Uterus (tissue), 4 donors: Measurements from ENCODE around the gene INPP5K. TPM values are rescaled to one million over a fixed set of nuclear protein-coding genes. Genes with fewer than 3 reads are reported as not detected.
"Not testable (repeated sequence)": the region's sequence is repeated elsewhere in the genome, so short reads cannot be mapped to it uniquely, and the experiment has no call there.

Source experiments
- DNase-seq, 2 donors: peaks; one replicate each; pipeline ENCODE4 v3.0.0-alpha.2; 2019 to 2020
- H3K27ac ChIP-seq, 2 donors: fragments of 200-600 bp; sonication (generic); 1 replicate in 1 of 2; 2 replicates in 1 of 2; pipeline ENCODE4 v1.5.1; 2016 to 2018
- H3K27me3 ChIP-seq, 2 donors: fragments of 200-600 bp; sonication (generic); one replicate each; pipeline ENCODE4 v1.5.1; 2018 to 2019; ENCODE audit warnings: control low read depth in 1 of 2
- H3K36me3 ChIP-seq, 2 donors: fragments of 200-600 bp; sonication (generic); one replicate each; pipeline ENCODE4 v1.5.1; 2019; ENCODE audit warnings: control low read depth in 1 of 2
- H3K4me1 ChIP-seq, 2 donors: fragments of 200-600 bp; sonication (generic); one replicate each; pipeline ENCODE4 v1.5.1; 2018 to 2019; ENCODE audit warnings: control low read depth in 1 of 2
- H3K4me3 ChIP-seq, 2 donors: fragments of 200-600 bp; sonication (generic); 1 replicate in 1 of 2; 2 replicates in 1 of 2; pipeline ENCODE4 v1.5.1; 2018 to 2019; ENCODE audit warnings: mild to moderate bottlenecking in 1 of 2
- H3K9me3 ChIP-seq, 2 donors: fragments of 200-600 bp; sonication (generic); one replicate each; pipeline ENCODE4 v1.5.1; 2019; ENCODE audit warnings: control low read depth in 1 of 2
- POLR2A ChIP-seq, 2 donors: fragments of 450-650 bp; IDR thresholded peaks; one replicate each; pipeline ENCODE4 v1.6.1; 2016; ENCODE audit warnings: antibody characterized with exemption in 2 of 2, mild to moderate bottlenecking in 1 of 2, moderate library complexity in 1 of 2
- intact Hi-C: fragments of 100-400 bp; cut with DNase I; formaldehyde crosslinking; loops from one replicate; pipeline ENCODE4 v1.15.1; 2023; ENCODE audit warnings: low total_unique reads
- total RNA-seq, 4 donors: library from RNA; depleted of rRNA in 3 of 4; stranded (reverse); fragments of >200 nt in 3 of 4; gene quantifications; one replicate each; pipeline versions ENCODE4 v1.1.0 to v1.2.4, GENCODE V29; 2014 to 2023
- TF ChIP-seq, protein P1 (sequence below), 4 experiments: fragments of 200-600 bp in 2 of 4; fragments of 450-650 bp in 2 of 4; sonication (generic) in 2 of 4; IDR thresholded peaks; one replicate each; pipeline ENCODE4 v1.5.1; 2016 to 2019; ENCODE audit warnings: antibody characterized with exemption in 4 of 4, mild to moderate bottlenecking in 2 of 4, moderate library complexity in 1 of 4
- donor health status: DM: yes; HTN: yes; CAD: no.

The INPP5K gene
- total RNA-seq, 4 donors from 2014 or later = 14.1 to 49.3 (median 31.4) TPM

DNA sequence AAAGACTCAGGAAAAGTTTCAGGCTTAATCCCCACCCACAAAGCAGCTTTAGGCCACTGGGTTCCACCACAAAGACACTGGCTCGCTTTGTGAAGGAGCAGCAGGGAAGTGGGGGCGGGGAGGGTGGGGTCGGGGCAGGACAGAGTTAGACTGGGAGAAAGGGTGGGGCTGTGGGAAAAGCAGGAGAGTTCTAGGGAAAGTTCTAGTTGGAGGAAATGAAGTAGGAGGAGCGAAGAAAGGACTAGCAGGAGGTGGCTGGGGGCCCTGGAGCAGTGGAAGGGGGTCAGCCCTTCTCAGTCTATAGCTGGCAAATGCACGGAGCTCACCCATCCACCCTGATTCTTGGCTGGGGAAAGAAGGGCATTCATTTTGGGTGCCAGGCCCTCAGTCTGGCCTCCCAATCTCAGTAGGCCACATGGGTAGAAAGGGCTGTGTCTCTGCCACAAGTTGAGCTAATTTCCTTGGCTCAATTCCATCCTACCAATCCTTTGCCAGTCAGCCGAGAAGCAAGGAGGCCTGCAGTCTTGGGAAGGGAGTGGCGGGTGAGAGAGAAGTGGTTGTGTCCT, 4.6 kb downstream of the INPP5K start:
- Histone ChIP-seq H3K4me1 (no peaks in the 10 kb centered on the region), H3K27me3 (no peaks in the 10 kb centered on the region), H3K9me3 (no peaks in the 10 kb centered on the region), H3K36me3 (no peaks in the 10 kb centered on the region), H3K4me3 (no peak overlapping the region), H3K27ac (peak overlapping the region; percentile 40 to 54)
- intact Hi-C loops = loop anchor here (10.0 kb wide), 2 partner anchors 147 to 237 kb away; partner anchors contain the start of genes BHLHA9 and TRARG1
- no peak for TF ChIP-seq POLR2A (IDR thresholded peaks at IDR 0.05)
- TF ChIP-seq, protein P1, sequence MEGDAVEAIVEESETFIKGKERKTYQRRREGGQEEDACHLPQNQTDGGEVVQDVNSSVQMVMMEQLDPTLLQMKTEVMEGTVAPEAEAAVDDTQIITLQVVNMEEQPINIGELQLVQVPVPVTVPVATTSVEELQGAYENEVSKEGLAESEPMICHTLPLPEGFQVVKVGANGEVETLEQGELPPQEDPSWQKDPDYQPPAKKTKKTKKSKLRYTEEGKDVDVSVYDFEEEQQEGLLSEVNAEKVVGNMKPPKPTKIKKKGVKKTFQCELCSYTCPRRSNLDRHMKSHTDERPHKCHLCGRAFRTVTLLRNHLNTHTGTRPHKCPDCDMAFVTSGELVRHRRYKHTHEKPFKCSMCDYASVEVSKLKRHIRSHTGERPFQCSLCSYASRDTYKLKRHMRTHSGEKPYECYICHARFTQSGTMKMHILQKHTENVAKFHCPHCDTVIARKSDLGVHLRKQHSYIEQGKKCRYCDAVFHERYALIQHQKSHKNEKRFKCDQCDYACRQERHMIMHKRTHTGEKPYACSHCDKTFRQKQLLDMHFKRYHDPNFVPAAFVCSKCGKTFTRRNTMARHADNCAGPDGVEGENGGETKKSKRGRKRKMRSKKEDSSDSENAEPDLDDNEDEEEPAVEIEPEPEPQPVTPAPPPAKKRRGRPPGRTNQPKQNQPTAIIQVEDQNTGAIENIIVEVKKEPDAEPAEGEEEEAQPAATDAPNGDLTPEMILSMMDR (IDR thresholded peaks at IDR 0.05) = no peak
- DNase-seq = no peak

DNA sequence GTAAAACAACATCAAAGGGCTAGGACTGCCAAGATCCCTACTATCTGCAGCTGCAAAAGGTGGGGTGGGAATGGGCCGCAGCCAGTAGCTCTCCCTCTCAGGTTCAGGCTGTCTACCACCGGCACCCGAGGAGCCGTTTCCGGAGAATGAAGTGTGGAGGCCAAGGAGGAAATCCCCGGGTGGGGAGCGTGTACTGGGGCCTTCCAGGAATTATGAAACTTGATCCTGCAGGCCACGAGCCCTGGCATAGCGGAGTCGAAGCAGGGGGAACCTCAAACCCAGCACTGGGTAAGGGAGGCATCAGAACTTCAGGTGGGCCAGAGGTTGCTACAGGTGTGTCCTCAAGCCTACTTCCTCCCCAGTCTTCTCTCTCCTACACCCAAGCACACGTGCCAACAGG, 5.1 kb downstream of the INPP5K start:
- peak overlapping the region; percentile 40 to 54 for H3K27ac ChIP-seq
- no peaks in the 10 kb centered on the region for H3K9me3 ChIP-seq
- intact Hi-C loops = loop anchor here (10.0 kb wide), 2 partner anchors 146 to 236 kb away; partner anchors contain the start of genes BHLHA9 and TRARG1

DNA sequence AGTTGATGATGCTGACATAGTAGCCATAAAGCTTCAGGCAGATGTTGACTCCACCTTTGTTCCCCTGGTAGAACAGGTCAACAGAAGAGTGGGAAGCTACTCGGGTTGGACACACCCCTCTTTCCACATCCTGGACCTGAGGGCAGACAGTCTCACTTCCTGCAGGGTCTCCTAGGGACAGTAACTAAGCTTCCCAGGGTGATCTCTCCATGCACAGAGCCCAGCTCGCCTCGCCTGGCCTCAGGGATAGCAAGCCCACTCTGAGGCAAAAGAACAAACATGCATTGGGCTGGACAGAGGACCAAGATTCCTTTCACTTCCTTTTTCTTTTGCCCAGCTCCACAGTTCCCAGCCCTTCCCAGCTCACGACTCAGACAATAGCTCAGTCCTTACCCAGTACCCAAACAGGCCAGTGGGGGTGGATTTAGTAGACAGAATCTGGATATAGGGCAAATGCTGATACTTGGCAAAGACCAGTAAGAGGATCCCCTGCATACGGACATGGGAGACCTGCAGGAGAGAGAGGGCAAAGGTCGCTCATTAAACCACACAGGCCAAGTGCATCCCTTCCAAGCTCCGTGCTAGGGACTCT, 7.0 kb downstream of the INPP5K start:
- H3K9me3 ChIP-seq = no peaks in the 10 kb centered on the region
- H3K36me3 ChIP-seq = no peaks in the 10 kb centered on the region
- TF ChIP-seq POLR2A (IDR thresholded peaks at IDR 0.05) = no peak
- TF ChIP-seq, protein P1 (IDR thresholded peaks at IDR 0.05) = no peak
- DNase-seq = no peak
- H3K4me1 ChIP-seq = no peaks in the 10 kb centered on the region
- no peak overlapping the region for H3K4me3 ChIP-seq
- H3K27me3 ChIP-seq = no peaks in the 10 kb centered on the region
- intact Hi-C loops = no loop called here
- no peak overlapping the region for H3K27ac ChIP-seq

More for the DNA sequence above, 5.1 kb downstream of the INPP5K start:
- H3K36me3 ChIP-seq = no peaks in the 10 kb centered on the region
- H3K4me3 ChIP-seq = no peak overlapping the region
- no peak for DNase-seq
- TF ChIP-seq POLR2A (IDR thresholded peaks at IDR 0.05) = no peak
- TF ChIP-seq, protein P1 (IDR thresholded peaks at IDR 0.05) = no peak
- H3K27me3 ChIP-seq = no peaks in the 10 kb centered on the region
- no peaks in the 10 kb centered on the region for H3K4me1 ChIP-seq

DNA sequence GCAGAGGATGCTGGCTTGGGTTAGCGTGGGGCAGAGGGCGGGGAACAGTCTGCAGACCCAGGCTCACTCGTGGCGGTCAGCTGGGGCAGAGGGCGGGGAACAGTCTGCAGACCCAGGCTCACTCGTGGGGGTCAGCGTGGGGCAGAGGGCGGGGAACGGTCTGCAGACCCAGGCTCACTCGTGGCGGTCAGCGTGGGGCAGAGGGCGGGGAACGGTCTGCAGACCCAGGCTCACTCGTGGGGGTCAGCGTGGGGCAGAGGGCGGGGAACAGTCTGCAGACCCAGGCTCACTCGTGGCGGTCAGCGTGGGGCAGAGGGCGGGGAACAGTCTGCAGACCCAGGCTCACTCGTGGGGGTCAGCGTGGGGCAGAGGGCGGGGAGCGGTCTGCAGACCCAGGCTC, 7.7 kb downstream of the INPP5K start:
- H3K9me3 ChIP-seq, DNase-seq, intact Hi-C loops, H3K27me3 ChIP-seq, H3K4me3 ChIP-seq, H3K36me3 ChIP-seq, H3K27ac ChIP-seq, H3K4me1 ChIP-seq: not testable (repeated sequence)

DNA sequence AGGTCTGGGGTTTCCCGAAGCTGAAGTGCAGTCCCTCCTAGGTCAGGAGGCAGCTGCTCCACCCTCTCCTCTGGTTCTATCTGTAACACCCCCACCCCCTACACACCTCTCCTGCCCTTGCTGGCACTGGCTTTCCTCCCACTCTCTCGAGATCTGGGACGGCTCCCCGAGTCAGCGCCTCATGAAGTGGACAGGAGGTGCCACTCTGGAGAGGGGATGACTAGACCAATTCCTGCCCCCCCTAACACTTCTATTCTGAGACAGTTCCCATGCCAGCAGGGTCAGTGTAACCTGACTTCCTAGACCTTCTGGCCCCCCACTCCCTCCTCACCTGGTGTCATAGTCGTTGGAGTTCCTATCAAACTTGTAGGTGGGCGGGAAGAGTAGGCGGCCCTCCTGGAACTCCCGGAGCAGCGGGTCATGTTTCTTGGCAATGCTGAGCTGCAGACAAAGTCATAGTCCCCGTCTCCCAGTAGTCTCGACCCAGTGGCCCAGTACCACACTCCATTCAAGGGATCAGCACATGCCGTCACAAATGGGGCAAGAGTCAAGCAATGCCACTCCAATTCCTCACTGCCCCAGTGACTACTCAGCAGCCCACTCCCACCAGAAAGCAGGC, 9.7 kb downstream of the INPP5K start:
- no peaks in the 10 kb centered on the region for H3K4me1 ChIP-seq
- H3K27ac ChIP-seq = no peak overlapping the region
- no peak overlapping the region for H3K4me3 ChIP-seq
- no peak for DNase-seq
- TF ChIP-seq POLR2A (IDR thresholded peaks at IDR 0.05) = no peak
- TF ChIP-seq, protein P1 (IDR thresholded peaks at IDR 0.05) = no peak
- H3K9me3 ChIP-seq = no peaks in the 10 kb centered on the region
- no peaks in the 10 kb centered on the region for H3K27me3 ChIP-seq
- intact Hi-C loops = no loop called here
- no peaks in the 10 kb centered on the region for H3K36me3 ChIP-seq
